DMS114 treated with DMSO at 0.1 percent for 48 hours (cell line): Measurements from ENCODE around the gene CCRL2.
"Not testable (repeated sequence)": the region's sequence is repeated elsewhere in the genome, so short reads cannot be mapped to it uniquely, and the experiment has no call there.

Source experiments
- DNase-seq: peaks from one replicate; lab custom pipeline; 2025; ENCODE audit not compliant: unreplicated experiment; lab: John Stamatoyannopoulos, UW

Gene CCRL2

DNA sequence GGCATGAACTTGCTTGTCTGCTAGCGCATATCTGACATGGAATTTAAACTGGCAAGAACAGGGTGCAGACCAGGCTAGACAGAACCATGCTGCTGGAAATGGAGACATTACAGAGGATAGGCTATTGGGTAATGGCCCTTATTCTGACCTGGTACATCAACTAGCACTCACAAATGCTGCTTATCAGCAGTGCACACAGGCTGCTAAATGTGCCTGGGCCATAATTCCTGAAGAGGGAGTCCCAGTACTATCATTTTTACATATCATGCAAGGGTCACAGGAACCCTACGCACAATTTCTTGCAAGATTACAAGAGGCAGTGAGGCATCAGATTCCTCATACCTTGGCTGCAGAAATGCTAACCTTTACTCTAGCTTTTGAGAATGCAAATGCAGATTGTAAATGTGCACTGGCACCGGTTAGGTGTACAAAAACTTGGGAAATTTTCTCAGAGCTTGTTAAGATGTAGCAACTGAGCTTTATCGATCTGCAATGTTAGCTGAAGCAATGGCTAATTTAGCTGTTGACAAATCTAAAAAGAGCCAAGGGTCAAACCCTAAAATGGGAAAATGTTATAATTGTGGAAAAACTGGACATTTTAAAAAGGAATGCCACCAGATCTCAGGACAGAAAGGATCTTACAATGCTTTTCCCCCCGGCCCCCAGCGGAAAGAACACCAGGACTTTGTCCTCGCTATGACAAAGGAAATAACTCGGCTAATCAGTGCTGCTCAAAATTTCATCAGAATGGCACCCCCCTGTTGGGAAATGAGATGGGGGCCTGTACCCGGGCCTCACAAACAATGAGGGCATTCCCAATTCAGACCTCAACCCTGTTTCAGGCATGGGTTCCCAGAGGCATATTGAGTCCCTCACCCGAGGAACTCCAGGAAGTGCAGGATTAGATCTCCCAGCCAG, 21.1 kb downstream of the CCRL2 start:
- no peak for DNase-seq

DNA sequence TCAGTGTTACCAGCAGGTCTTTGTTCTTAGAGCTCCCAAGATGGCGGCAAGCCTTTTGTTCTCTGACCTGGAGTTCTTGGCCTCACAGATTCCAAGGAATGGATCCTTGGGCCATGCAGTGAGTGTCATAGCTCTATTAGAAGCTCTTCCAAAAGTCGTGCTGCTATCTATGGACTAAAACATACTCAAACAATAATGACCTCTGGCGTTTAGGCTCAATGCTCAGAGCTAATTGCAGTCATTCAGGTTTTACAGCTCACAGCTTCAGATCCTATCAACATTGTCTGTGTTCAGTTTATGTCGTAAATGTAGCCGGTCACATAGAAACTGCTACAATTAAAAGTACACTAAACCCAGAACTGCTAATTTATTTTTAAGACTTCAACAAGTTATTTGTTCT, 22.2 kb downstream of the CCRL2 start:
- DNase-seq = no peak

DNA sequence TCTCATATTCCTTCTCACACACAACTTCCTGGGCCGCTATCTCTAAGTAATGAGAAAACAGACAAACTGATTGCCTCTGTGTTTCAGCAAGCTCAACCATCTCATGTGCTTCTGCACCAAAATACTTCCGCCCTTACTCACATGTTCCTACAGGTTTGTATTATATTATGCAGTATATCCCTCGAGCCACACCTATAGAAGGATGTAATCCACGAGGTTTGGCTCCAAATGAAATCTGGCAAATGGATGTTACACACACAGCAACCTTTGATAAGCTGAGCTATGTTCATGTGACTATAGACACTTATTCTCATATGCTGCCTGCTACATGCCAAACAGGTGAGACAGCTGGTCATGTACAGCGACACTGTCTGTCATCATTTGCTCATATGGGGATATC, 22.6 kb downstream of the CCRL2 start:
- no peak for DNase-seq

DNA sequence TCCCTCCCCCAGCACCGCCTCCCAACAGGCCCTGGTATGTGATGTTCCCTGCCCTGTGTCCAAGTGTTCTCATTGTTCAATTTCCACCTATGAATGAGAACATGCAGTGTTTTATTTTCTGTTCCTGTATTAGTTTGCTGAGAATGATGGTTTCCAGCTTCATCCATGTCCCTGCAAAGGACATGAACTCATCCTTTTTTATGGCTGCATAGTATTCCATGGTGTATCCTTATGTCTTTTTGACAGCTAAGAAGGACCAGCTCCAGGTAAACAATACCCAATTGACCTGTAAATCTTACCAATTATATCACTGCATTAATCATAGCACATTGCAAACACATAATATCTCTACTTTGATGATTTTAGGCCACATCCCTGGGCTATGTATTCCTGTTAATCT, 23.8 kb downstream of the CCRL2 start:
- DNase-seq = not testable (repeated sequence)

DNA sequence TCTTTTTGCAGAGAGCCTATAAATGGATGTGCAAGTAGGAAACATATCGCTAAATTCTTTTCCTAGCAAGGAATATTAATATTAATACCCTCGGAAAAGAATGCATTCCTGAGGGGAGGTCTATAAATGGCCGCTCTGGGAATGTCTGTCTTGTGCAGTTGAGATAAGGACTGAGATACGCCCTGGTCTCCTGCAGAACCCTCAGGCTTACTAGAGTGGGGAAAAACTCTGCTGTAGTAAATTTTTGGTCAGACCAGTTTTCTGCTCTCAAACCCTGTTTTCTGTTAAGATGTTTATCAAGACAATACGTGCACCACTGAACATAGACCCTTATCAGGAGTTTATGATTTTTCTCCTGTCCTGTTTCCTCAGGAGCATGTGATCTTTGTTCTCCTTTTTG, 24.8 kb downstream of the CCRL2 start:
- not testable (repeated sequence) for DNase-seq

DNA sequence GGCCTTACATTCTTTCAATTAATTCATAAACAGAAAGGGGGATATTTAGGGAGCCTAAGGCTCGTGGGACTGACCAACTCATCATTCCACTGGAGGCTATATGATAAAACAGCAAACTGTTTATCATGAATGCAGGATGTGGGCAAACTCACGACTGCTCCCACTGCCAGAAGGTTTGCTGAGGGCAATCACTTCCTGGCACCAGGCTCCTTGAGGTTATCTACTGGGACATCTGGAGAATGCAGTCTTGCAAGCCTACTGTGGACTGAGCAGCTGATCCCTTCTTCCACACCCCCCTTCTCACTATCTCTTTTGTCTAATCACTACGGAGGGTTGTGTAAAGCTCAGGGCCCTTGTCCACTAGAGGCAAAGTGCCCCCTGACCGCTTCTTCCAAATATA, 26.1 kb downstream of the CCRL2 start:
- DNase-seq = not testable (repeated sequence)

DNA sequence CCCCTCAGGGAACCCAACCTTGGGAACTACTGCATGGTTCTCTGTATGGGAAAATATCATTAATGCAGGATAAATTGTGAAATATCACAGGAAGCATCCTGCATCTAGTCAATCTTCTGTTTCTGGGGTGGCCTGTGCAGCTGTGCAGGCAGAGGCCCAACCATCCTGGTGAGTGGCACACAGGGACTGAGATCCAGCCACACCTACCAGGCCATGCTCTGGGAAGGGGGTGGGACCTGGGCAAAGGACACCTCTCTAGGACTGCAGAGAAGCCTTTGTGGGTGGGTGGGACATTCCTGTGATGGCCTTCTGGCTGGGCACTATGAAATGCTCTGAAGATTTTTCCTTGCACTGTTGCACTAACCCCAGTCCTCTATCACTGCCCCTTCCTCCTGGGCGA, 26.8 kb downstream of the CCRL2 start:
- DNase-seq = no peak

DNA sequence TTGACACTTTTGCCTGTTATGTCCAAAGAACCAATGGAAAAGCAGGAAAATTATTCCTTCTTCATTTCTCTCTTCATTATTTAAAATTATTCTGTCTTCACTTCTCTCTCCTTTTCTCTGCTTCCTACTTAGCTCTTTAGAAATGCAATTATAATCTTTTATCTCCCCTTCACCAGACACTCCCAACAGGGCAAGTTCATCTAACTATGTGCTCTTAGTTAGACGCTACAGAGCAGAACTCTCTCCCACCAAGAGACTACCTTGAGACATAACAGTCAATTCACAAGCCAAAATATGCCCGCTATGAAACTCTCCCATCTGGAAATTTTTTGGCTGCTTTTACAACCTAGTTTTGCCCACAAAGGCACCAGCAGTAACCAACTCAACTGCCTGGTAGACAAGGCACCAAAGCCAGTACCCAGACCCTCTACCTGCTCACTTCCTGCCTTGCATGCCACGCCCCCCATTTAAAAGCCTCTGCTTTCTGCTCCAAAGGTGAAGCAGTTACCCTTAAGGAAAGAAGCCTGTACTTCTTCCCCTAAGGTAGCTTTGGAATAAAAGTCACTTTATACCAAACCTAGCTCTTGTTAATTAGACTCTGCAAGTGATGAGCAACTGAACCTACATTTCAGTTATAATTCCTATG, 28.1 kb downstream of the CCRL2 start:
- DNase-seq = no peak

DNA sequence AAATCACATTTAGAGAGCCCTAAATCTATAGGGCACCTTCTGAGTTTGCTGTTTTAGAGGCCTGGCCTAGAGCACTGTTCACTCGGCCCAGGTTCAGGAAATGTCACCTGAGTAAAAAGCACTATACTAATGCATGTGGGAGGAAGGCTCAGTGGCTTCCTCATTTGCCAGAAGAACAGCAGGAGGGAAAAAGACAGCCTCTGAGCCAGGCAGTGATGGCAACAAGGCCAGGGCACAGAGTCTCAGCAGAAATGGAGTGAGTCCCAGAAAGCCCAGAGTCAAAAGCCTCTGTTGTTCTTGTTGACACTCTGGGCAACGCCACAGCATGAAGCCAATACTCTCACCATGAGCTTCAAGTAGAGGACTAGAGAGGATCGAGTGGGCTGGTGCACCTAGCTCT, 31.8 kb downstream of the CCRL2 start:
- DNase-seq = no peak

DNA sequence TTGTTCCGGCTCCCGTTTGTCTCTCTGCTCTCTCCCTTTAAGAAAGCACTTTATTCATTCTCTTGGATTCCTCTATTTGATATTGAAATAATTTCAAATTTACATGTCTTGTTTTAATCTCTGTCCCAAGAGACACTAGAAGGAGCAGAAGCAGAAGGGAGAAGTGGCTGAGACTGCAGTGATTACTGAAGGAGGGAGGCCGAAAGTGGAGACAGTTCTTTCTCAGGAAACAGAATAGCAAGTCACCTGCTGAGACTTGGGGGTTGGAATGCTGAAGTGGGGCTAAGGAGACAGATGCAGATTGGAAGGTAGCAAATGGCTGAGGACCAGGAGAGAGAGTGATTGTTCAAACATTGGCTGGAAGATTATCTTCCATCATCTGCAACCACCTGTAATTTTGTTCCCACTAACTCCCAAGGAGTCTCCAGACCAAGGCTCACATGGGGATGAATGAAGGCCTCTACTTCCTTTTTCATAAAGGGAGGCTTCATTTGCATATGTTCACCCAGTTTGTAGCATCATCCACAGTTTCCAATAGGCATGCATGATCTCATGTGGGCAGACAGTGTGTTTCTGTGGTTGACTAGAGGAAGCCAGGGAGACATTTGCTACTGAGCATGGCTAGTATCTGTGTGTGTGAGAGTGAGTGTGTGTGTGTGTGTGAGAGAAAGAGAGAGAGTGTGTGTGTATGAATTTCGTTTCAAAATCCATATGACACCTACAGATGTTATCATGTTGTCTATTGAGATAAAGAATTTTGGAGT, 33.7 kb downstream of the CCRL2 start:
- no peak for DNase-seq

DNA sequence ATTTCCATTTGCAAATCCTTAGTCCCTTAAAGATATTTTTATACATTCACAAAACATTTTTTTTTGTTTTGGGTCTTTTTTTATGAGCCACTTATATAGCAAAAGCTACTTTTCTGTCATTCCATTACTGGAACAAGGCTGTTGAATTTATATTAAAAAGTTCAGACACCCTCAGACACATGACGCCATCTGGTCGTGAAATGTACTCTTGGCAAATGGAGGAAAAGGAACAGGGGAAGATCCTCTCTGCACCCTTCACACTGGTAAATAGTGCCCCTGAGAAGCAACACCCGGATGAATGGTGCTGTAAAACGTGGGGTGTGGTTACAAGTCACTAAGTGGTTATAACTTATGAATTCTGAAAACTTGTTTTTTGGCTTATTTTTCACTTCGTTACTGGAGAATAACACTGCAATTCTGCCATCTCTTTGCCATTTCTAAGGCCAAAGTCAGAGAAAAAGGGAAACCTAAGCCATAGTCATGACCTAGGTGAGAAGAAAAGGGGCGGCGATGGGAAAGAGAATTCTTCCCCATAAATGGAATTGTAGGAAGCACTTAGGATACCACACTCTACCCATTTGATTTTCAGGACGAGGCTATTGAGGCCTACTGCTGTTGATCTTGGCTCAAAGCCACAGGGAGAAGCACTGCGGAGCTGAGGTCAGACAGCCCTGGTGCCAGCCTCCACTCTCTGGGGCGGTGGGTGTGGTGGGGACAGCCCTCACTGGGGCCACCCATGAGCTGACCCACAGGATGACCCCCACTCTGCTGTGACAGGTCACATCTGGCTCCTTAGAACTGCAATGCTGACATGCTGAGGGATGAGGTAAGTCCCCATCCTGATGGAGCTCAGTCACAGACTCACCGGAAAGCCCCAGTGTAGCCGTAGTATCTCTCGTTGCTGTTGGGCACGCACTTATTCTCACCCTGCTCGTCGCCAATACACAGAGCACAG, 35.8 kb downstream of the CCRL2 start:
- DNase-seq = no peak

DNA sequence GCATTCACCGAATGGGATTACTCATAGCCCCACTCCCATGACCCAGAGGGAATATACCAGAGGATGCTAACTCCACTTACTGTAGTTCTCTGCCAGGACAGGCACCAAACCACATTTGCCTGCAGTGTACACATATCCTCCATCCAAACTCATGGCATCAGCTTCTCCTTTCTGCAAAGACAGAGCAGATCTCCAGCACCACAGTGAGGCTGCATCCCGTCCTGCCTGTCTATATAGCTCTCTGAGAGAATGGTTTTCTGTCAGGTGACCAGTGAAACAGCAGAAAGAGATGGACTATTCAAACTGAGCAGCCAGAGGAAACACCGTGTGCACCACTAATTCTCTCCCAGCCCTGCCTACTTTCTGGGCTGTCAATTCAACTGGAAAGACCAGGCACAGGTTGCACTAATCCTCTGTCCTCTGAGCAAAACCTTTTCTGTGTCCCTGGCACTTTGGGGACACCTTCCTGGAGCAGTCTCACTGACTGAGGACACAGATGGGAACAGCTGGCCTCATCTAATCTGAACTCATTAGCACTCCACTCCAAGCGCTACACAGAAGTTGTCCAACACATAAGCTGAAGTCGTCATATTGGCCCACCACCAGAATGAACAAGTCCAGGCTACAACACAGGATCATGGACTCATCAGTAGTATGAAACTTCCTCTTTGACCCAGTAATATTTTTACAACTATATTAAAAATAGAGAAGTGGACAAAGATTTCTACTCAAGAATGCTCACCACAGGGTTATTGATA, 40.3 kb downstream of the CCRL2 start:
- DNase-seq = no peak

DNA sequence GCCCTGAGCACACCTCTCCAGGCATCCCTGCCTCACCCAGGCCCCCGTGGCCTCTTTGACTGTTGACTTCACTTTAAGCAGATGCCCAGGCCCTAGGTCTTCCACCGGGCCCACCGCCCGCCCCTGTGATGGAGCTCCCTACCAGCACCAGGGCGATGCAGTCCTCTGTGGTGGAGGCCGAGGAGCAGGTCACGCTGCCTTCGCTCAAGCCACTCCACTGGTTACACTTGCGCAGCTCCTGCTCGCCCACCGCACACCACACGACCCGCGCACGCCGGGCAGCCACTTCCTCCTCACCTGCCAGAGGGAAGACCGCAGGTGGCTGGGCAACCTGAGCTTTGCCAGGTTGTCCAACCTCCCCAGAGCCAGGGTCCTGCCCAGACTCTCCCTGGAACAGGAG, 41.7 kb downstream of the CCRL2 start:
- no peak for DNase-seq

DNA sequence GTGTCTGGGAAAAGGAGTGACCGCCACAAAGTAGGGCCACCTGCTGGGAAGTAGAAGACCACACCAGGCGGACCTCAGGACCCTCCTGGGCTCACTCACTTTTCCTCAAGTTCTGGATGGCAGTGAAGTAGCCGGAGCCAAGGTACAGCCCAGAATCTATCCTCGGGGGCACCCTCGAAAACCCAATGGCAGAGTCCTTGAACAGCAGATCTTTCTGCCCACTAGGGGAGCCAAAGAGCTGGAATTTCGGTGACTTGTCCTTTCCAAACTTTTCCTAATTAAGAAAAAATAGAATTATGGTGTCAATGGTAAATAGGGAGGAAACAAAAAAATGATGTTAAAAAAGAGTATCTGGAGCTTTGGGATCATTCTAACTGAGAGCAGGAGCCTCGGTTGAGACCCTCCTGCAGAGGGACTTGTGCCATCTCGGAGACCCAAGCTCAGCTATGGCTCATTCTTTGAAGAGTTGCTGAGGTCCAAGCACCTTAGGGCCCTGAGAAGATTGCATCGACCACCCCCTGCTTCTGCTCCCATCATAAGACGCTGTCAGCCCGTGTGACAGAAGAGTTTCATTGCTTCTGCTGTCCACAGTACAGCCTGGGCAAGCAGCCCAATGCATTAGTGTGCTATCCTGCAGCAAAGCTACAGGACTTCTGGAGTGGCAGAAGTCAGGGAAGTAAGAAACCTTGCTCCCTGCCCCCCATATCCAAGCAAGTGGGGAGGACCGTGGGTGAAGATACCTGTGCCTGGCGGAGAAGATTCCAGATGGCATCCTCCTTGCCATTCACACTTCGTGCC, 42.9 kb downstream of the CCRL2 start:
- DNase-seq = no peak

DNA sequence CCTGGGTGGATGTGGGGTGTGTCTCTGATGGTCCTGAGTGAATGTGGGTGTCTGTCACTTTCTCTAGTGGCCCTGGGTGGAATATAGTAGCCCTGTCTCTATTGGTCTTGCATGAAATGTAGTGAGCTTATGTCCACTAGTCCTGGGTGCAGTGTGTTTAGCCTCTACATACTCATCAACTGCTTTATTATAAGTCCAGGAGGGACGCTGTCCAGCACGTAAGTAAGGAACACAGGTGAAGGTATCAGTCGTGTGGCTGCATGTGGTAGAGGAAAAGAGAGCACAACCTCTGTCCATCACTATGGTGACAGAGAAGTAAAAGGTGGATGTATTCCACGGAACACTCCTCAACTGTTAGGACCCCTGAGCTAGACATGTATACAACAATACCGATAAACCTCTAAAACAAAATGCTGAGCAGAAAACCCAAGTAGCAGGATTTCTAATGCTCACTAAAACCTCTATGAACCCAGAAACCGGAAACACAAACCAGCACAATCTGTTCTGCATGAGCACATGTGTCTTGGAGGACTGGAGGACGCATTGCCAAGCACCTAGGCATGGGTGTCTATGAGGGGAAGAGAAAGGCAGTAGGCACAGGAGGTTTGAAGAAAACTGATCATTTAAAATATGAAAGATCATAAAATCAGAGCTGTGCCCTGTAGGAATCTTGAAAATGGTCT, 46.6 kb downstream of the CCRL2 start:
- DNase-seq = no peak

DNA sequence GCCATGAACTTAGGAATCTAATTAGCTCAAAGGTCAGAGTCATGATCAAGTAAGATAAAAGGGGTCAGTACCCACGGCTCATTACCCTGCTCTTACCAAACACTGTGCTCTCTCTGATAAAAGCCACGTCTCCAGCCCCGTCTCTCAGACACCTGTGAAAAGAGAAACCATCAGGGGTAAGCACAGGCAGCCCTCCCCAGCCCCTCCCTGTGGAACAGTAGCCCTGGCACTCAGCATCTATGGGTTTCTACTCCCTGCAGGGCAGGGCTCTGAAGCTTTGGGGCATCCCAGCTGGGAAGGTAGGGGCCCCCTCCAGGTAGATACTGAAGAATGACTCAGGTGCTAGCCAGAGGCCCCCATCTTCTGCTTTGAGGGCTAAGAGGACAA, 47.1 kb downstream of the CCRL2 start:
- DNase-seq = no peak

DNA sequence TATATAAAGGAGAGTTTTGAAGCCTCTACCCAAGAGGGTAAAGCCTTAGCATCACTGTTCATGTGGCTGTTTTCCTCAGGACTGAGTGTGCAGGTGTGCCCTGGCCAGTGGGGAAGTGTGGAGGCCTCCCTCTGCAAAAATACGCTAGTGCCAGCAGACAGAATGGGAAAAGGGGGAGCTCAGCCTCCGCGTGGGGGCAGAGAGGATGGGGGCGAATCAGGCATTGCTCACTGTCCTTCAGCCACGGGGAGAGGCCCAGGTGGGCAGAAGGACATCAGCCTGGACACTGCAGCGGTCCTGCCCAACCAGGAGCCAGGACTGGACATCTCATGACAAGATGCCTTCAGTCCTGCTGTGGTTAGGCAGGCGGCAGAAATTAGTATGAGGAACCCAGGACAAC, 47.5 kb downstream of the CCRL2 start:
- no peak for DNase-seq

DNA sequence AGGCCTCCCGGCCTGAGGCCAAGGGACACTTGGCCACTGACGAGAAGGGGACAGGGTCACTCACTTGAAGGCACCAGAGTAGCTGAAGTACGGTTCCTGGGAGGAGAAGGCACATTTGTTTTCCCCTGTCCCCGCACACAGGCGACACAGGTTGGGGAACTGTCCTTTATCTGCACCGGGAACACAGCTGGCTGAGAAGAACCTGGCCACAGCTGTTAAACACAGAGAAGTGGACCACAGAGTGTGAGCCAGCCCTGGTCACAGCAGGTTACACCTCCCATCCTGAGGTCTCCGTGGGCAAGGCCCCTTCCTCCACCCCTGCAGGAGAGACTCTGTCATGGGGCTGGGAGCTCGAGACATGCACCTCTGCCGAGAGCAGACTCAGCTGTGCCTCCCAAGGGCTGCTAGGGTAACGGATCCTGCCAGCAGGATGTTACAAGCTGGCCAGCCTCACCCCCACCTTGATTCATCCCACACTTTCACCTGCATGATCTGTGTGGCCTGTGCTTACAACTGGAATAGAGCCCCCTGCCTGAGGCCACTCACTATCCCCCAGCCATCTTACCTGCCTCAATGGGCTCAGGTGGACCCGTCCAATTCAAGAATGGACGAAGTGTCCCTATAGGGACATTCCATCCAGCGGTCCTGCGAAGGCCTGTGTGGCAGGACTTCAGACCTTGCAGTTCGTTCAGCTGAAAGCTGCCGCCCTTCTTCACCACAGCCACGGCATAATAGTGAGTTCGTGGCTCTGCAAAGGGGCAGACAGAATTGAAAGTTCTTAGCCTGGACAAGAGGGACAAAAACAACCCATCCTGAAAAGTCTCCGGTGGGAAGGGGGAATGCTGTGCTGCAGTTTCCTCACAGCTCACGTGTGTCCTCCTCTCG, 48.4 kb downstream of the CCRL2 start:
- DNase-seq = no peak
